Measurements from ENCODE around the gene CMTM2.

- TF ChIP-seq CTCF (IDR thresholded peaks at IDR 0.05) = no peak
- TF ChIP-seq POLR2AphosphoS5 (IDR thresholded peaks at IDR 0.05; ENCODE audit: low read depth, low read length) = no peak
- TF ChIP-seq REST (IDR thresholded peaks at IDR 0.05; ENCODE audit: insufficient read depth in 1 of 2, low read depth in 2 of 2, low read length in 1 of 2) = no peak
- no peak for TF ChIP-seq TCF7L2 (IDR thresholded peaks at IDR 0.05; ENCODE audit: low read depth, low read length)
- no peak for TF ChIP-seq SIN3A (IDR thresholded peaks at IDR 0.05; ENCODE audit: borderline replicate concordance, insufficient read depth, low read depth, low read length)
Observed at GRCh38 chr16:66605177-66605978, 26.1 kb downstream of the CMTM2 start.

Measured in Panc1 (cell line).